HG02870 (cell line): ENCODE measurements around the gene TYK2.
"Not testable (repeated sequence)": the region's sequence is repeated elsewhere in the genome, so short reads cannot be mapped to it uniquely, and the experiment has no call there.

Experiments used
- ATAC-seq: cut with Tn5 transposase; IDR thresholded peaks from one replicate; pipeline ENCODE4 v1.9.1; 2021; ENCODE audit warnings: mild to moderate bottlenecking, moderate library complexity; ENCODE audit not compliant: unreplicated experiment

Gene TYK2

DNA sequence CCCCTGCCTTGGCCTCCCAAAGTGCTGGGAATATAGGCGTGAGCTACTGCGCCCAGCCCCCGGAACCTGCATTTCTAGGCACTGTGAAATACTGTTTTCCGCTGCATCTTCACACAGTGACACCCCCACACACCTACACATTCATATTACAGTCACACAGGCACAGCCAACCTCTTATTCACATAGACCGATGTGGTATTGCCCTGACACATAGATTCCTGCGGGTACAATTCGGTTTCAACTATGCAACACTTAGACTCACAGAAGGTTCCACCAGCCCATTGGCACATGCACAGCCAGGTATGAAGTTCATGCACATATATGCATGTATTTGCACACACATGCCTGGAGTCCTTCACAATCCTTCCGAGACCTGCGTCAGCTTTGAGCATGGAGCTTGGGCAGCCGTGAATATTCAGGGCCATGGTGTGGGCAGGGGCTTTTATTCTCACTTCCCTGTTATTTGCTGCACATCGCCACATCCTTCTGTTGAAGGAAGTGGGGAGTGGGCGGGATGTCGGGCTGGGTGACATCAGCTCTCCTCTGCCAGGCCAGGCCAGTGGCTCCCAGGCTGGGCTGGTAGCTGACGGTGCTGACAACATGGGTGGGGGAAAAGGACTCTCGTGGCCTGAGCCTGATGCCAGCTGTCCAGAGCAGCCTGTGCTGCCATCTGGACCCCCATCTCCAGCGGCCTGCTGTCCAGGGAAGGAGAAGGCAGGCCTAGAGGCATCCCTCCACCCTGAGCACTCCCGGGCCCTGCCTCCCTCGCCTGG lies 28.3 kb upstream of the TYK2 start:
- no peak for ATAC-seq

DNA sequence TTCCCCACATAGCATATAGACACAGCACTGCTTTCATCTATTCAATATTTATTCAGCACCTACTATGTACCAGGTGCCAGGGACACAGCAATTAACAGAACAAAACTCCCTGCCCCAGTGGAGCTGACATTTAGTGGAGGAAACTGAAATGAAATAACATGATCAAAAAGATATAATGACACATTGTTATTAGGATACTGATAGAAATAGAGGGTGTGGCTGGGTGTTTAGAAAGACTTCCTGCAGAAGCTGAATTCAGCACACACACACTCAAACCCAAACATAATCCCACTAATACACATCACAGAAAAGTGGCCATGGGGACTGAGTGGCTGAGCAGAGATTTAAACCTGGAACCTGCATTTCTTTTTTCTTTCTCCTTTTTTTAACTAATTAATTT lies 26.7 kb upstream of the TYK2 start:
- ATAC-seq, result no peak

DNA sequence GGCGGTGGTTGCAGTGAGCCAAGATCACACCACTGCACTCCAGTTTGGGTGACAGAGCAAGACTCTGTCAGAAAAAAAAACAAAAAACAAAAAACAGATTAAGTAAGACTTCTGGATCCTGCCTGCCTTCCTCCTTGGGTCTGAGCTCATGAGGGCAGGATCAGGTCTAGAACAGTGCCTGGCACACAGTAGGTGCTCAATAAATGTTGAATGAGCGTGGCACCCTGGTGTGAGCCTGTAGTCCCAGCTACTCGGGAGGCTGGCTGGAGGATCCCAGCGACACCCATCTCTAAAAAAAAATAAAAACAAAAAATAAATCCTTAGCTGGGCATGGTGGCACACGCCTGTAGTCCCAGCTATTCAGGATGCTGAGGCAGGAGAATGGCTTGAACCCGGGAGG lies 25.8 kb upstream of the TYK2 start:
- no peak for ATAC-seq

DNA sequence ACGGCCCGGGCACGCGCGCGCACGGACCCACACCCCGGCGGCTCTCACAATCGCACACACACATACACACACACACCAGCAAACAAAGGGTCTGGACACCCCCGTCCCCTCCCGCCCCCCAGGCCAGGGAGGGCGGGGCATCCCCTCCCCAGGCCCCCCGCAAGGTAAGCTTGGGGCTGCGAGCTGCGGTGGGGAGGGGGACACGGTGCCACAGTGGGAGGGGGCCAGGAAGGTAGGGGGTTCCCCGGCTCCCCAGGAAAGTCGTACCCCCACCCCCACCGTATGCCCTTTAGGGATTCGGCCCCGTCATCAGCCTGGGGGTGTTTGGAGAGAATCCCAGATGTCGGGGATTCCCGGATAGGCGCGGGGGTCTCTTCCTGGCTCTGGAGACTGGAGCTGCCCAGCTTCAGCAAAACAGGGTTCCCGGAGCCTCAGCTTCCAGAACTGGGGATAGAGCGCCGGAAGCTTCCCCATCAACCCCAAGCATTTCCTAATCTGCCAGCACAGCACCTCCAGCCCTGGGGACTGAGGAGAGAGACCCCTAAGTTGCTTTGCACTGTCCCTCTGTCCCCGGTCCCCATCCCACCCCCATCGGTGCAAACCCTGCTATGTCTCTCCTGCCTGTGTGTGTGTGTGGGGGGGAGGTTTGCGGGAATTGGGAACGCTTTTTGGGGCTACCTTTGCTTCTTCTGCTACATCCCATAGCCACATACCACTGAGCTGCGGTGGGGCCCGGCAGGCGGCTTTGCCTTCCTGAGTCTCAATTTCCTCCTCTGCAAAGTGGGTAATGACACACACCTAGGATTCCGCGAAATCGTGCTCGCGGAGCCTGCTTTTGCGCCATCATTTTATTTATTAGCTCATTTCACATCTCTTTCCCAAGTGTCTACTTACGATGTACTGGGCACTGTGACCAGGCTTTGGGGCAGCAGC lies 24.8 kb upstream of the TYK2 start:
- ATAC-seq, result no peak

DNA sequence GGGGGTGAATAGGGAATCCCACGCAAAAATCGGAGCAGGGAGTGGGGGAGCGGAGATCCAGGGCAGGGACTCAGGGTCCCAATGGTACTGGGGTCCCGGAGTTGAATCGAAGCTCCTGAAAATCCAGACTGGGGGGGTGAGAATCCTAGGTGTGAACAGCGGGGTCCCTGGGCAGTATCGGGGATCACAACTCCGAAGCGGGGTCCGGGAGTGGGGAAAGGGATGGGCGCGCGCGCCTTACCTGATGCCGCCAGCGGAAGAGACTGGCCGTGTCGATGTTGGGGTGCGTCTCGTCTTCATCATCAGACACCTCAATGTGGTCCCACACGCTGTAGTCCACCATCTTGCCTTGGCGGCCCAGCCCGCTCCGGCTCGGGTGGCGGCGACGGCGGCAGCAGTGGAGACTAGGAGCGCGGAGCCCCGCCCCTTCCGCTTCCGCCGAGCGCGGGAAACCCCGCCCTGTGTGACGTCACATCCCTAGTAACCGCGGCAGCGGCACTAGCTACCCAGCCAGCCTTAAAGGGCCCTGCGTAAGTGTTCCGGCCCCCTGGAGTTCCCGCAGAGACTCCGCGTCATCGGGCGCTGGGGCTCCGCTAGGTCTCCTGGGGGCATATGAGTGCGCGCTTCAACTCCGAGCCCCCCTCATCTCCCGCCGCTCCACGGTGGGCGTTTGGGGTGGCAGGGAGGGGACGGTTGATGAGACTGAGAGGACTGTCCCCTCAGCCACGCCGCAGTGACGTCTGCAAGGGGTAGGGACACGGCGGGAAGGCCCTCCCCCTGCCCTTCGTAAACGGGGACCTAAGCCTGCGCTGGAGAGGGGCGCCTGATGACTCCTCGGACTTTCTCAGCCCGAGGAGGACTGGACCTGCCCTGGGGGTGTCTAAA lies 23.0 kb upstream of the TYK2 start, which contains the start of gene CDC37:
Gene CDC37, minus strand, starts transcription at position 406 of the 885 bp plus-strand sequence. Its CDS starts 63 bp downstream, at position 343.
- ATAC-seq, result peak; percentile 80

DNA sequence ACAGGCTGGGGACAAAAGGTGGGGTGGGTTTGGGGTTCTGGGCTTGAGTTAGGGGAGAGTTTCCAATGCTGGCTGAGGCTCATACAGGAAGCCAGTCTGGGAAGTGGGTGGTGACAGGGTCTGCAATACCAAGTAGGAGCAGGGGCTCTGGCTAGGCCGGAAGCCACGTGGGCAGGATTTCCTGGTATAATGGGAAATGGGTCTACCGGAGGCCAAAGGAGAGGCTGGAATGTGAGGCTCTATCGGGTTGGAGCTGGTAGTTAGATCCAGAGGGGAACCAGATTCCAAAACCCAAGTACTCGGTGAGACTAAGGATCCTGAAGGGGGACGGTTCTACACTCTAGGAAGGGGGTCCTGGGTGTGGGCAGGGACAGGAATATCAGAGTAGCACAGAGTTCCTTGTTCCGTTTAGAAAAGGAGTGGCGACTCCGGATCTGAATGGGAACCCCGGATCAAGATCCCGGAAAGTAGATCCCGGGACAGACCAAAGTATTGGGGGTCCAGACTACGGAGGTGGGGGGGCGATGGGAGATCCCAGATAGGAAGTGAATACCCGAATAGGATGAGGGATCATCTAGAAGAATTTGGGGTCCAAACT lies 22.2 kb upstream of the TYK2 start:
- ATAC-seq, result no peak

DNA sequence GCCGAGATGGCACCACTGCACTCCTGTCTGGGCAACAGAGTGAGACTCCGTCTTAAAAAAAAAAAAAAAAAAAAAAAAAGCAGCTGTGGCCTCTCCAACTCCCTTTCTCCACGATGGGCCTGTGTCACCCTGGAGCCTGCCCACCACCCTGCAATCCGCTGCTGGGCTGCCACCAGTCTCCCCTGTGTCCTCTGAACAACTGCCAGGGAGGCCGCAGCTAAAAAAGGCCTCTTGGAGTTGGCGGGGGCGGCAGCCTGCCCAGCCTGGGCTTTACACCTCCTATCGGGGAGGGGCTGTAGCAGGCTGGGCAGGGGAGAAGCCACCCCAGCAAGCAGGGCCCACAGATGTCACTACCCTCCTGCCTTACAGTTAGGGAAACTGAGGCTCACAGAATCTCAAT lies 19.5 kb upstream of the TYK2 start:
- ATAC-seq, result no peak

DNA sequence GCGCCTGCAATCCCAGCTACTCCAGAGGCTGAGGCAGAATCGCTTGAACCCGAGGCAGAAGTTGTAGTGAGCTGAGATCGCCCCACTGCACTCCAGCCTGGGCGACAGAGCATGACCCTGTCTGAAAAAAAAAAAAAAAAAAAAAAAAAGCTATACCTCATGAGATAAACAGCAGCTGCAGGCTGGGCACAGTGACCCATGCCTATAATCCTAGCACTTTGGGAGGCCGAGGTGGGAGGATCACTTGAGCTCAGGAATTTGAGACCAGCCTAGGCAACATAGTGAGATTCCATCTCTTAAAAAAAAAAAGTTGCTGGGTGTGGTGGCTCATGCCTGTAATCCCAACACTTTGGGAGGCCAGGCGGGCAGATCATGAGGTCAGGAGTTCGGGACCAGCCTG lies 19.0 kb upstream of the TYK2 start:
- not testable (repeated sequence) for ATAC-seq

DNA sequence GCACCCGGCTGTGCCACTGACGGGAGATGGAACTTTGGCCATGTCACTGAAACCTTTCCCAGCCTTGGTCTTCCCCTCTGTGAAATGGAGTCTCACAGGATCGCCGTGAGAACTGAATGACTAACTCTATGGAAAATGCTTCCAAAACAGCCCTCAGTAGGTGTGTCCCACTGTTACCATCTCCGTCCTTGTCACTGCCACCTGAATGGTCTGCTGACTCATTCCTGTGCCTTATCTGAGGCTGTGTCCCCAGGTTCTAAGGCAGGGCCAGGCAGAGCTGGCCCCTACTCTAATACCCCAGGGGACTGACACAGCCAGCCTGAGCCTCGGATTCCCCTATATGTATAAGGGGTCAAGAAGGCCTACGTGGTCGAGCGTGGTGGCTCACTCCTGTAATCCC lies 18.4 kb upstream of the TYK2 start:
- no peak for ATAC-seq

DNA sequence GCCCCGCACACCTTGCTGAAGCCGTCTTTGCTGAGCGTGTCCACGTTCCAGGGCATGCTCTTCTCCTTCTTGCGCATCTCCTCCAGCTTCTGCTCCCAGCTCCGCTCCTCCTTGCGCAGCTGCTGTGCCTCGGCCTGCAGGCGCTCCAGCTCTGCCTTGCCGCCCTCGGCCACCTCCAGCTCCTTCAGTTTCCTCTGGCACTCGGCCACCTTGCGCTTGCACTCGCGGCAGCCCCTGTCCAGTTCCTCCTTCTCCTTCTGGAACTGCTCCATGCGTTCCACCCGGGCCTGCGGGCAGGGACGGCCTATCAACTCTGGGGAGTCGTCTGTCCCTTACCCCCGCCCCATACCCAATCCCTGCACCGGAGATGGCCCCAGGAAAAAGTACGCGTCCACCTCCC lies 15.5 kb upstream of the TYK2 start:
- ATAC-seq, result no peak

DNA sequence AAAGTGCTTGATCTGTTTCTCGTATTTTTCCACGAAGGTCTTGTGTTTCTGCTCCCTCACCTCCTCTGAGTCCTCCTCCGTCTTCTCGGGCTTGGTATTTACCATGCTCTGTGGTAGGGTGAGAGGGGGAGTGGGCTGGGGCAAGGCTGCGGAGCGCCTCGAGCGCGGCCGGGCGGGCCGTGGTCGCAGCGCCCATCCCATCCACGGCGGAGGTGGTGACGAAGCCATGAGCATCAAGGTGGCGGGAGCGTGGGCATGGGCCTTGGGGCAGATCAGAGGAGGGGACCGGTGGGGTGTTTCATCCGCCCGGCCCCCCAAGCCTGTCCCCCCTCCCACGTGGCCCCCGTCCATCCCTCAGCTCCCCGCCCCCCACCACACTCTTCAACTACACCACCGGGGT lies 15.1 kb upstream of the TYK2 start:
- ATAC-seq, result no peak

DNA sequence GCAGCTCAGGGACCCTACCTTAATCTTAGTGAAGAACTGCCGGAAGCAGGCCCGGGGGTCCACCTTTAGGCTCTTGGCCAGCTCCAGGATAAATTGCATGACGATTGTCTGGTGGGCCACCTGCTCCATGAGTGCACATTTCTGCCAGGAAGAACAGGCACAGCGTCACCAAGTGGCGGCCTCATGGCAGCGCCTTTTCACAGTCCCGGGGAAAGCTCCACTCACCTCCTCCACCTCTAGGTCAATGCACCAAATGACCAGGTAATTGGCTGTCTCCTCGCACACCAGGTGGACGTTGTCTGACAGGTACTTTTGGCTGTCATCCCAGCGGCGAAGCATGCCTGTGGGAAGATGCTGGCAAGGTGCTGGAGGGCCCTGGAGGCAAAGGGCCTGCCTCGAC lies 14.6 kb upstream of the TYK2 start:
- ATAC-seq, result no peak

DNA sequence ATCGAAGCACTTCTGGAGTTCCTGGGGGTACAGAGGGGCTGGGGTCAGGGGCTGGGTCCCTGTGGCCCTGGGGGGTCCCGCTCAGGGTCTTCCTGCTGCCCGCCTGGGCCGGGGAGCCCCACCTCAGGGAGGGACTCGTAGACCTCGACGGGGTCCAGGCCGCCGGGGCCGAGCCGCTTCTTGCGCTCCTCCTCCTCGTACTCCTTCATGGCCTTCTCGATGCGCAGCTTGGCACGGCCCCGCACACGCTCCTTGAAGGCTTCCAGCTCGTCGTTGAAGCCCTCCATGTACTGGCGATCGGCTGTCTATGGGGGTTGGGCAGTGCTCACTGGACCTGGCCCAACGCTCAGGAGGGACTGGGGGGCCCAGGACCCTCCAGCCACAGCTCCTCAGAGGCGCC lies 12.8 kb upstream of the TYK2 start:
- no peak for ATAC-seq

DNA sequence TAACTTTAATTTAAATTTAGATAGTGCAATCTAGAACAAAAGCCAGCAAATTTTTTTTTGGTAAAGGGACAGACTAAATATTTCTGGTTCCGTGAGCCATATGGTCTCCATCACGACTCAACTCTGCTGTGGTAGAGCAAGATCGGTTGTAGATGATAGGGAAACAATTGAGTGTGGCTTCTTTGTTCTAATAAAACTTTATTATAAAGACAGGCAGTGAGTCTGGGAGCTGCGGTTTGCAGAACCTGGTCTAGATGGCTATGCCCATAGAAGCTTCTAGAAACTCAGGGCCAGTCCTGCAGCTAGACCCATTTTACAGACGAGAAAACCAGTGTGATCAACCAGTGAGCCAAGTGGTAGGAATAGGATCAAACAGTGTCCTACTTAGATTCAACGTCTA lies 11.7 kb upstream of the TYK2 start:
- ATAC-seq, result no peak

DNA sequence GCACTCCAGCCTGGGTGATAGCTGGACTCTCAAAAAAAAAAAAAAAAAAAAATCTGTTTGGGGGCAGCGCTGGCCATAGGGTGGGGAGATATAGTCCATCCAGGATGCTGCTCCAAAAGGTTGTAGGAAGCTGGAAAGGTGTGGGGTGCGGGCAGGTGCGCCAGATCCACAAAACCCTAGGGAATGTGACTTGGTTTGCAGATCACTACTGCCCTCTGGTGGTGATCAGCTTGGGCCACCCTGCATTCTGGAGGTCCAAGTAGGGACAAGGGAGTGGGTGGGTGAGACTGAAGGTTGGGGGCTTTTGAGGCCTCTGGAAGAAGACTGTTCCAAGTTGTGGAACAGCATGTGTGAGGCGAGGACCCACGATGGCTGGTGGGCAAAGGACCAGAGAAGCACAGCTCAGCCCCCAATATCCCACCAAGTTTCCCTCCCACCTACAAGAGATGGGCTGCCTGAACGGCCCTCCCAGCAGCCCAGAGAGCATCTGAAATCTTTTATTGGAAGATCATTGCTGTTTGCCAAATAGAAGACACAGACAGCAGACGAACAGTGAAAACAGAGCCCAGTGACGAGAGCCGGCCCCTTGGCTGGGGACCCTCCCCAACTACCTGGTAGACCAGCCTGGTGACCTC lies 10.4 kb upstream of the TYK2 start:
- no peak for ATAC-seq

DNA sequence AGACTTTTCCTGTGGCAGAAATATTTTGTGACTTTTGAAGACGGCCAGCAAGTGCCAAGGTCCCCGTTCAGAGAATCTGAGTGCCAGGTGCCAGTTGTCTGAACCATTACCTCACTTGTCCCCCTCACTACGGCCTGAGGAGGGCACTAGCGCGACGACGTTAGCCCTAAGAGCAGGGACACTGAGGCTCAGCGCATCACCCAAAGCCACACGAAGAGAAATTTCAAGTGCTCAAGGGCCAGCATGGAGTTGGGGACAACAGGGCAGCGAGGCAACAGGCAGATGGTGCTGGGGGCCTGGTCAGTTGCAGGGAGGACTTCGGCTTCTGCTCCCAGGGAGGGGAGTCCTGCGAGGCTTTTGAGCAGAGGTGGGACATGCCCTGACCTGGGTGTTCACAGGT lies 9.5 kb upstream of the TYK2 start:
- ATAC-seq, result no peak

DNA sequence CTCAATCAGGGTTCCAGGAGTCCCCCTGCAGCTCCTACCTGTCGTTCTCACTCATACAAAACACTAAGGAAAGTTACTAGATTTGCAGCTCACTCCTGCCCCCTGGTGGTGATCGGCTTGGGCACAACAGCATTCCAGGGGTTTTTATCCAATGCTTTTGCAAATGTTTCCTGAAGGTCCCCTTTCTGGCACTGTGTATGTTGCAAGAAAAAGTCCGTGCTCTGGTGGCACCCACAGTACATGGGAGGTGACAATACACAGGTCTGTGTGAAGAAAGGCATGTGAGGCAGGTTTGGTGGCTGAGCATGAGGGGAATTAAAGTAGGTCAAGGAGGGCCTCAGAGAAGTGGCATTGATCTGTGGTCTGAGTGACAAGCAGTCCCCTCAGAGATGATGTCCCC lies 8.6 kb upstream of the TYK2 start:
- no peak for ATAC-seq

DNA sequence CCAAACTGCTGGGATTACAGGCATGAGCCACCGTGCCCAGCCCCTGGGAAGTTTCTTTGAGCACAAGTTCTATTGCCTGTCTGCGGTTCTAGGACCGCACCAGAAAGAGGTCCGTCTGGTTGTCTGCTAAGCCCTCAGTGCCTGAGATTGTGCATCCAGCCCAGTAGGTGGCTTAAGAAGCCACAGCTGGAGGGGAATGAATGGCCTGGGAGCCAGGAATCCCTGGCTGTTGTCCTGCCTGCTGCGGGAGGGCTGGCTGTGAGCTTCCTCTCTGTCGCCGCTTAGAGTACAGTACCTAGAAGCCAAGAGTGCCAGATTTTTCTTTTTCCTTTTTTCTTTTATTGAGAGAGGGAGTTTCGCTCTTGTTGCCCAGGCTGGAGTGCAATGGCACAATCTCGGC lies 4.2 kb upstream of the TYK2 start:
- no peak for ATAC-seq

DNA sequence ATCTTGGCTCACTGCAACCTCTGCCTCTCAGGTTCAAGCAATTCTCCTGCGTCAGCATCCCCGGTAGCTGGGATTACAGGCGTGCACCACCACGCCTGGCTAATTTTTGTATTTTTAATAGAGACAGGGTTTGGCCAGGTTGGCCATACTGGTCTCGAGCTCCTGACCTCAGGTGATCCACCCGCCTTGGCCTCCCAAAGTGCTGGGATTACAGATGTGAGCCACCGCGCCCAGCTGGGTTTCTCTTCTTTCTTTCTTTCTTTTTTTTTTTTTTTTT lies 2.8 kb upstream of the TYK2 start:
- ATAC-seq, result not testable (repeated sequence)

DNA sequence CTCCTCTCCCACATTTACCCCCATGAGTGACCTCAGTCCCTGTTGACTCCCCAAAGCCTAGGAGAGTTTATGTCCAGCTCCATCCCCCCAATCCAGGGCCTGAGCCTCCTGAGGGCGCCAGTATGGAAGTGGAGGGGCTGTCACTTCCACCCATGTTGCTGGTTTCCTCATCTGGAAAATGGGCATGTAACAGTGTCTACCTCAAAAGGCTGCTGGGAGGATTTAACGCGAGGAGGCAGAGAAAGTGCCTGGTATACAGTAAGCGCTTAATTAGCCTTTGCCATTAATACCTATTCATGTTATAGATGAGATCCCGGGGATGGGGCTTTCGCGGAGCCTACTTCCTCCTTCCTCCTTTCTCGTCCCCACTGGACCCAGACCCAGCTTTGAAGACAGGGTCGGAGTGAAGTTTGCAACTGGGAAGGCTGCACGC lies 476 bp downstream of the TYK2 start:
- ATAC-seq, result no peak
